ENCODE results near the gene PRPF40A.

The PRPF40A gene

GRCh38 chr2:152644189-152644873, 72.9 kb downstream of the PRPF40A start:
- no peak overlapping the region for H3K4me3 ChIP-seq (ENCODE audit: low read depth, low read length)
- TF ChIP-seq, protein P1, sequence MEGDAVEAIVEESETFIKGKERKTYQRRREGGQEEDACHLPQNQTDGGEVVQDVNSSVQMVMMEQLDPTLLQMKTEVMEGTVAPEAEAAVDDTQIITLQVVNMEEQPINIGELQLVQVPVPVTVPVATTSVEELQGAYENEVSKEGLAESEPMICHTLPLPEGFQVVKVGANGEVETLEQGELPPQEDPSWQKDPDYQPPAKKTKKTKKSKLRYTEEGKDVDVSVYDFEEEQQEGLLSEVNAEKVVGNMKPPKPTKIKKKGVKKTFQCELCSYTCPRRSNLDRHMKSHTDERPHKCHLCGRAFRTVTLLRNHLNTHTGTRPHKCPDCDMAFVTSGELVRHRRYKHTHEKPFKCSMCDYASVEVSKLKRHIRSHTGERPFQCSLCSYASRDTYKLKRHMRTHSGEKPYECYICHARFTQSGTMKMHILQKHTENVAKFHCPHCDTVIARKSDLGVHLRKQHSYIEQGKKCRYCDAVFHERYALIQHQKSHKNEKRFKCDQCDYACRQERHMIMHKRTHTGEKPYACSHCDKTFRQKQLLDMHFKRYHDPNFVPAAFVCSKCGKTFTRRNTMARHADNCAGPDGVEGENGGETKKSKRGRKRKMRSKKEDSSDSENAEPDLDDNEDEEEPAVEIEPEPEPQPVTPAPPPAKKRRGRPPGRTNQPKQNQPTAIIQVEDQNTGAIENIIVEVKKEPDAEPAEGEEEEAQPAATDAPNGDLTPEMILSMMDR (IDR thresholded peaks at IDR 0.05; ENCODE audit: borderline replicate concordance, insufficient read depth, low read depth, low read length) = no peak

DNA sequence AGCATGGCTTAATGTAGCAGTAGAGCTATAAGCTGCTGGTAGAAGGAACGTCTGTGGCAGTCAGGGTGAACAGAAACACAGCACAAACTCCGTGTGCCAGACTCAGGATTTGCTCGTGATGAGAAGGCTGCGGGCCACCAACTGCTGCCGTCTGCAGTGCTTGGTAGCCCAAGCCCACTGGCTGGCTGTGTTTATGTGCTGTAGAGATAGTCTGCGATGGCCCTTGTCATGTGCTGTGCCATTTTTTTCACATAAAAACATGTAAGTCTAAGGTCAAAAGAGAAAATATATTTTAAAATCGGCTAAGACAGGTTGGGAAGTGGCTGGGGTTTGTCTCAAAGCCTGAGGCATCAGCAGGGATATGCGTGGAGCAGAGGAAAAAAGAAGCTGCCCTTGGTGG, 78.7 kb downstream of the PRPF40A start:
- no peak overlapping the region for H3K4me3 ChIP-seq (ENCODE audit: low read depth, low read length)
- TF ChIP-seq, protein P1 (IDR thresholded peaks at IDR 0.05; ENCODE audit: borderline replicate concordance, insufficient read depth, low read depth, low read length) = no peak

DNA sequence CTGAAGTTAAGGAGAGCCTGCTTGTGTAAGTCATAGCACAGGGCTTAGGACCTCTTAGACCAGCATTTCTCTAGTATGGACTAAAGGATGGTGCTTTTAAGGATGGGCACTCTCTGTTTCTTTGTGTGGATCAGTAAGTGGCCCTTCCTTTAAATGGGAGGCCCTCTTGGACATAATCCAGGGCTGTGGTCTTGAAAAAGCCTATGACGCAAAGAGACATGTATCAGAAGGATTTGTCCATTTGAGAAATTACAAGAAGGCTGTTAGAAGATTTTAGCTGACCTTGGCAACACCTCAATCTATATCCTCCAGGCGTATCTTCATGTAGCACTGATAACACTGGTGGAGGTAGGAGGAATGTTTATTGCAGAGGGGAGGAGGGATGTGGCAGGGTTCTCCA, 79.2 kb downstream of the PRPF40A start:
- TF ChIP-seq, protein P1 (IDR thresholded peaks at IDR 0.05; ENCODE audit: borderline replicate concordance, insufficient read depth, low read depth, low read length) = no peak

DNA sequence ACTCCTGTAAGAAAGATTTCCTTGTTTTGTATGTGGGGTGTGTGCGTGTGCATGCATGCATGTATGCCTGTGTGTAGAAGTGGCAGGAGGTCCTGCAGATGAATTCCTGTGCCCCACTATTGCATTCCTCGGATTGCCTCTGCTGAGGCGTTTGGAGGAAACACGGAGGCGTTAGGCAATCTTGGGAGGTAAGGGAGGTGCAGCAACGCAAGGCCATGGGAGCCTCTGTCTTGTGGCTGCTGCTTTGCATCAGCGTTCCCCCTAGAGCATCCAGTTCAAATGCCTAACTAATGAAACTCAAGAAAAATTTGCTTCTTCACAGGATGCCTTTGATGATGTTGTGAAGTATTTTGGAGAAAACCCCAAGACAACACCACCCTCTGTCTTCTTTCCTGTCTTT, 80.0 kb downstream of the PRPF40A start:
- TF ChIP-seq, protein P1 (IDR thresholded peaks at IDR 0.05; ENCODE audit: borderline replicate concordance, insufficient read depth, low read depth, low read length) = no peak
- H3K4me3 ChIP-seq (ENCODE audit: low read depth, low read length) = no peak overlapping the region

More for the DNA sequence above, 79.2 kb downstream of the PRPF40A start:
- no peak overlapping the region for H3K4me3 ChIP-seq (ENCODE audit: low read depth, low read length)

- H3K4me3 ChIP-seq (ENCODE audit: low read depth, low read length) = no peak overlapping the region
- TF ChIP-seq, protein P1 (IDR thresholded peaks at IDR 0.05; ENCODE audit: borderline replicate concordance, insufficient read depth, low read depth, low read length) = peak; percentile 82
Measured at GRCh38 chr2:152635635-152636298, 81.5 kb downstream of the PRPF40A start.

DNA sequence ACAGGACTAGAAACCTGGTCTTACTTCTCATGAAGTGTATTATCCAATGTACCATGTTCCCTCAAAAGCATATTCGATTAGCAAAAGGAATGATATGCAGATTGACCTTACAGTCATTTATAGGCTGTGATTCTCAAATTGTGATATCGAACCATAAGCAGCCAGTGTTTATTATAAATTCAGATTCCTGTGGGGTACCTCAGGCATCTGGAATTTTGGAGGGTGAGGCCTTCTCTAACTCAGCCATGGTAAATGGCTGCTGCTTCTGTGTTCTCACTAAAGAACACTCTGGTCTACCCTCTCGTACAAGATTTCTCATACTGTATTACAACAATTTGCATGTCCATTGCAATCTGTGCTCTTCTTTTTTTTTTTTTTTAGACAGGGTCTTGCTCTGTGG, 84.5 kb downstream of the PRPF40A start:
- TF ChIP-seq, protein P1 (IDR thresholded peaks at IDR 0.05; ENCODE audit: borderline replicate concordance, insufficient read depth, low read depth, low read length) = no peak
- H3K4me3 ChIP-seq (ENCODE audit: low read depth, low read length) = no peak overlapping the region

- TF ChIP-seq, protein P1 (IDR thresholded peaks at IDR 0.05; ENCODE audit: borderline replicate concordance, insufficient read depth, low read depth, low read length) = no peak
- no peak overlapping the region for H3K4me3 ChIP-seq (ENCODE audit: low read depth, low read length)
Measured at GRCh38 chr2:152630466-152630865, 86.8 kb downstream of the PRPF40A start.

All from GM12875 (cell line).